ENCODE measurements around the gene ARSJ.

The ARSJ gene

DNA sequence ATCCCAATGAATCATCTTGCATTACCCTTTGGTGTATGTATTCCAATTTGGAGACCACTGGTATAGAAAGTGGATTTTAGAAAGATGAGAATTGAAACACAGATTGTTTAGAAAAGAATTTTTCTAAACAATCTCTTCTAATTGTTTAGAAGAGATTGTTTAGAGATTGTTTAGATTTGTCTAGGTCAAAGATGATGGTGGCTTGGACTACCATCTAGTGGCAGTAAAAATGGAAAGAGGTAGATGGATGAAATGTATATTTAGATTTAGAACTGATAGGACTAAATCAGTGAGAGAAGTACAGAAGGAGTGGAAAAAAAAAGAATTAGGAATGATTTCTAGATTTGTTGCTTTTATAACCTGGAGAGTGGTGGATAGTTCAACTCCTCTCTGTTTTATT, 70.6 kb downstream of the ARSJ start:
- FAIRE-seq (no peak), DNase-seq (ENCODE audit: extremely low spot score, insufficient read length, low read depth) (no peak)

GRCh38 chr4:113907559-113907958, 71.9 kb downstream of the ARSJ start:
- DNase-seq (ENCODE audit: extremely low spot score, insufficient read length, low read depth): no peak

GRCh38 chr4:113905301-113905700, 74.1 kb downstream of the ARSJ start:
- FAIRE-seq (peak; percentile 26), DNase-seq (ENCODE audit: extremely low spot score, insufficient read length, low read depth) (no peak)

More at GRCh38 chr4:113907559-113907958, 71.9 kb downstream of the ARSJ start:
- no peak for FAIRE-seq

DNA sequence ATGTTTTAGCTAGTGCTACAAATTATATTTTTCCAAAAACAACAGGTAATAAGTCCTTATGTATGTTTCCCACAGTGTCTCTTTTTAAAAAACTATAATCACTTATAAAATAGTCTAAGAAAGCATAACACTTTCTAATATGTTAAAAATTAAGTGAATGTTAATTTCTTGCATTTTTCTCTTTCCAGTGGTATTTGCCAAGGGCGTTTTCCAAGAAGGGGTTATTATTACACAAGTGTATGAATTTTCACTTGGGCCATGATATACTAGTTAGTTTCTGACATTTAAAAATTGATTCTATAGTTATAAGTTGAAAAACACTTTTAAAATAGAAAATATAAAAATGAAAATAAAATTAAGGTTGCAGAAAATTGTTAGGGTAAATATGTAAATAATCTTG, 74.6 kb downstream of the ARSJ start:
- FAIRE-seq: no peak
- no peak for DNase-seq (ENCODE audit: extremely low spot score, insufficient read length, low read depth)

DNA sequence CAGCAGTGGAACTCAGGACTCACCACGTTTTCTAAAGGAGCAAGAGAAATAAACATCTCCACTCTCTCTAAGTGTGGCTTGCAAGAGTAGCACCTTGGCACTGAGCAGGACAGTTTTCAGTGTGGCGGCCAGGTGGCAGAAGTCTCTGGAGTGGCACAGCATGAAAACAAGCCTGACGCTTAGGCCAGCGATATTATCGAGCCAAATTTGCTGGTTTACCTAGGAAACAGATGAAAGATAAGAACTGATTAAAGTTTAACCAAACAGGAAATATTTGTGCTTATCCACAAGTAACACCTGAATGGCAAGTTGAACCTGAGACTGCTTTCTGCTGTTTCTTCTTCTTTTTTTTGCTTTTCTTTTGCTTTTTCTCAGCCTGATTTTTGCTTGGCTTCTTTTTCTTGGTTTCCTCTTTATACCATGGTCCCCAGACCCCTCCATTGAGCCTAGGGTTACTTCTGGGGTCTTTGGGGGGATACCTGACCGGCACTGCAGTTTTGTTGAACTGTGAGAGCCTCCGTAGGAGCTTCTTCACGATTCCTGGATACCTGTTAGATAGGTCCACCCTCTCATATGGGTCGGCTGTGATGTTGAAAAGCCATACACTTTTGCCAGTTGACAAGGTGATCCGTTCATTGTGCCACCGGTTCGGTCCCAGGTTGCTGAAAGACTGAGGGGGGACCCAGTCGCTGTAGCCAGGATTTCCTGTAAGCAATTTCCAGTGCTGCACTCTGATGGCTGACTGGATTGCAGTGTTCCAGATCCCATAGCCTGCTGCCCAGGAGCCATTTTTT, 77.3 kb downstream of the ARSJ start:
- FAIRE-seq (peak; percentile 49), DNase-seq (ENCODE audit: extremely low spot score, insufficient read length, low read depth) (no peak)

- DNase-seq (ENCODE audit: extremely low spot score, insufficient read length, low read depth): peak; percentile 8
- peak; percentile 79 for FAIRE-seq
Measured at GRCh38 chr4:113899271-113900070, 80.0 kb downstream of the ARSJ start.

DNA sequence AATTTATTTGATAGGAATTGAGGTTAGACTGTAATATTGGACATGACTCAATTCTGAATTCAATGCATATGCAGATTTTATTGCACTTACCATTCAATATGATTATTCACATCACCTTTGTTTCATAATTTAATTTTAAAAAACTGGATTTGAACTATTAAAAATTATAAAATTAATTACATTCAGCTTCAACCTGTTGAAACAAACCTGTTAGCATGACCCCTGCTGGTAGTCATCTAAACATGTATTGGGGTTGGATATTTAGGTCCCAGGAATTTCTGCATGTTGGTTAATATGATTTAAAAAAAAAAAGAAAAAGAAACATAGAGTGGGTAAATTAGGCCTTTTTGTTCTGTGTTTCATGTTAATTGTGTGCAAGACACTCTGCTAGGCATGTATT, 85.9 kb downstream of the ARSJ start:
- no peak for FAIRE-seq
- no peak for DNase-seq (ENCODE audit: extremely low spot score, insufficient read length, low read depth)

DNA sequence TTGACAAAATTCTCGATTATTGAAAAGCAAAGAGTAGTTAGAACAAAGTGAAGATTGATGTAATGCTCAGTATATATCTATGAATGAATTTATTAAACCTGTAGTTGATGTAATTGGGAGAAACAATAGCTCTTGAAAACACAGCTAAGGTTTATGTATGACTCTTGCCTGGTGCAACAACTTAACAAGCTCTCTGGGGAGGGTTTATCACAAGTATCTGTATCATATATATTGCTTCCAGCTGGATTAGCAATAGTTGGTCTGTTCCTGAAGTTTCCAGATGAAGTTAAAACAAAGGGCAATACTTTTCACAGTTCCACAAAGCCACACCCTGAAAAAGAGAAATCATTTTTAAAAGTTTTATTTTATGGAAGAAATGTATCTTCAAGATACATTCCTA, 91.4 kb downstream of the ARSJ start:
- DNase-seq (ENCODE audit: extremely low spot score, insufficient read length, low read depth): no peak
- FAIRE-seq: no peak

DNA sequence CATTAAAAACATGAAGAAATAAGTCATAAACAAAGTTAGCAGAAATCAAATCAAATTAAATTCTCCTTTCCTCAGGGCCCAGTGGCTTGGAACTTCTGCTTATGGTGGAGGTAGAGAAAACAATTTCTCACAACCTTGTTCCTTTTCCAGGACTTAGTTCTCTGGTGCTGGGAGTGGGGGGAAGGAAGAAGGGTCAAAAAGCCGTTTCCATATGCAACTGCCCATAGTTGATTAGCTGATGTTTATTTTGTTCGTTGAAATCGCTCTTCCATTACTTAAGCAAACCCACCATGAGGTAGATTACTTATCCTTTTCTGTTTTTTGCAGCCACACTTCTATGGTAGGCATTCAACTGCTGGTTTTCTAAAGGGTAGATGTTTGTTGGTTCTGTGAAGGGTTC, 94.2 kb downstream of the ARSJ start:
- FAIRE-seq: no peak
- DNase-seq (ENCODE audit: extremely low spot score, insufficient read length, low read depth): no peak

GRCh38 chr4:113884655-113885054, 94.8 kb downstream of the ARSJ start:
- FAIRE-seq: no peak
- DNase-seq (ENCODE audit: extremely low spot score, insufficient read length, low read depth): no peak

DNA sequence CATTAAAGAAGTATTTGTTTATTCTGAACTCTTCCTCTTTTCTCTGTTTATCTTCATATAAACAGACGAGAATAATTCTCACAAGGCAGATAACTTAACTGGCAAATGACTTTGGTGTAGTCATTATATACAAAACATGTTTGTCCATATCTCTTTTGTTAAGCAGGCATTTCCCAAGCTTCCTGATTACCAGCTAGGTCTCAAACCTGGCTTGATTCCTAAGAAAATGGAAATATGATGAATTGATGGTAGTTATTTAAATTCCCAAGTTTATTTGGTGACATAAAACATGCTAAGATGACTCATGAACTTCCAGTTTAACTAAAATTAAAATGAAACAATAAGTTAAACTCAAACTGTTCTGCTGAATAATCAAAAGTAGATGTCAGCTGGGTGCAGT, 96.8 kb downstream of the ARSJ start:
- DNase-seq (ENCODE audit: extremely low spot score, insufficient read length, low read depth) (no peak), FAIRE-seq (no peak)

DNA sequence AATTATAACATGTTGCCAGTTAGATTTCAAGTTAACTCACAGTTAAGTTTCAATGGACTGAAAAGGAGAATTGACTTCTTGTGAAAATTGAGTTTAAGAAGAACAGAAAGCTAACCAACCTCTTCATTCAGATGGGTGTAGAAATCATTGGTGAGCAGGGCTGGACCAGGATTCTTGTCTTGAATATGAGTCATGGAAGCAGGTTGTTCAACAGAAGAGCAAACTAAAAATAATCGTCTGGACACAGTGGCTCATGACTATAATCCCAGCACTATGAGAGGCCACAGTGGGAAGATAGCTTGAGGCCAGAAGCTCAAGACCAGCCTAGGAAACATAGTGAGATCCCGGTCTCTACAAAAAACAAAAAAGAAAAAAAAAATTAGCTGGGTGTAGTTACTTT, 98.2 kb downstream of the ARSJ start:
- DNase-seq (ENCODE audit: extremely low spot score, insufficient read length, low read depth) (no peak), FAIRE-seq (no peak)

DNA sequence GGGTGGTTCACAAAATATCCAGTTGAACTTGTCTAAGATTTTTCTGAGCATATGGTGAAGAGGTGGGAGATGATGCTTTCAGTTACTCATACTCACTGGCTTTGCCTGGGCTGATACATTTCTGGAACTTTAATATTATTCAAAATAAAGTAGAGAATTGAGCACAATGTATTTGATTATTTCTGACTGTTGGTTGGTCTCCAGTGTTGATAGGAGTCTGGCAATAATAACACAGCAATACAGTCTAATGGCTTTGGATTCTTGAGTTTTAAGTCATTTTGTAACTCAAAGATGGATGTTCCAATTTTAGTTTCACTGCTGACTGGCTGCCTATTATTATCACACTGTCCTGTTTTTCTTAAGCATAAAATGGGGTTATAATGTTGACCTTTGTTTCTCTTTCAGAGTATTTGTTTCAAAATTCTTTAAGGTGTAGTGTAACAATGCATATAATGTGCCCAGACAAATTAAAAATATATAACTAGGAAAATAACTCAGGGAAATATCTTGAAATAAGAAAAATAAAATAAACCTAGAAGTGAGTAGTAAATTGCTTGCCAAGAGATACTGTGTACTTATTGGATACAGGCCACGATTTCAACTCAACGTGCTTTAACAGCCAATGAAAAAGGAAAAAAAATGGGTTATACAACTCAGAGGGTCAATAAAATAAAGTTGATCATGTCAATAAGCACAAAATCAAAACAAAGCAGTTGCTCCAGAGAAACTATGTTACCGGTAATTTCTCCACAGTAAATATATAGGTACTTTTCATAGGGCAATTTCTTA, 99.0 kb downstream of the ARSJ start:
- DNase-seq (ENCODE audit: extremely low spot score, insufficient read length, low read depth): no peak
- no peak for FAIRE-seq

DNA sequence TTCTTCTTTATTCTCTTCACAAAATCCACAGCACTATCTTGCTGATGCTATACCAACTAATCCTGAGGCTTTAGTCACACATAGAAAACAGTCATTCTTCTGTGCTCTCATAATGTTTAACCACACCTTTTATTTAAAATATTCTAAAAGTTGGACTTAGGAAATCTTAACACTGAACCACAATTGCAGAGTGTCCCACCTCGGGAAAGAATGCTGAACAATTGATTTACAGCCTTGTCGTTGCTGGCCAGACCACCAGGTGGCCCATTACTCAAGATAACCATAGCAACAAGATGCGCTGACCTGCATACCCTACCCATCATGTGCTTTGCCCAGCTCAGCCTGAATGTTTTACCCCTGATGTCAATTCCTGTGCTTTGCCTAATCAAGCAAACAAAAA, 100.8 kb downstream of the ARSJ start:
- no peak for FAIRE-seq
- no peak for DNase-seq (ENCODE audit: extremely low spot score, insufficient read length, low read depth)

GRCh38 chr4:113874480-113874879, 105.0 kb downstream of the ARSJ start:
- DNase-seq (ENCODE audit: extremely low spot score, insufficient read length, low read depth): no peak
- FAIRE-seq: no peak

- FAIRE-seq: no peak
Measured at GRCh38 chr4:113873508-113873907, 105.9 kb downstream of the ARSJ start.

DNA sequence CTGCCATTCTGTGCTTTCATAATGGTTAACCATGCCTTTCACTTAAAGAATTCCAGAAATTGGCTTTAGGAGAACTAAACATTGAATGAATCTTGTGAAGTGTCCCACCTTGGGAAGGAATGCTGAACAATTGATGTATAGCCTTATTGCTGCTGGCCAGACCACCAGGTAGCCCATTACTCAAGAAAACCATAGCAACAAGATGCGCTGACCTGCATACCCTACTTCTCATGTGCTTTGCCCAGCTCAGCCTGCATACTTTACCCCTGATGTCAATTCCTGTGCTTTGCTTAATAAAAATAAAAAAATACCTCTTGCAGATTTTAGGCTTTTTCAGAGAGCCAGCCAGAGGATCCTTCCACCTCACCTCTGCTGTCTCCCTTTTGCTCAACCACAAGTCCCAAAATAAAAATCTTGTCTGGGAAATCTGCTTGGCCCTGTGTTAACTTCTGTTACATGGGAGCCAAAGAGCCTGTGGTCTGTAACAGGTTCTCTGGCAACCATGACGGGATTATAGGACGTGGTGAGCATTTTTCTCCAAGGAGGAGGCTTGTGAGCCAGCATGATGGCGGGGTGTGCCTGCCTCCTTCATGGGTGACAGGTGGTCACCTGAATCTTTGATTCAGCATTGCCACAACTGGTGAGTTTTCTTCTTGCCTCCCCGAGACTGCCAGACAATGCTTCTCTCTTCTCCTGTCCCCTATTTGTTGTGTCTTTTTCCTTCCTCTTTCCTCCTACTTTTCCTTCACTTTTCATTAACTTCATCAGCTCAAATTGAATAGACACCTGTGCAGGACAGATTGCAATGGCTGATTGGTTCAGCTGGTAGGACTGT, 106.8 kb downstream of the ARSJ start:
- DNase-seq (ENCODE audit: extremely low spot score, insufficient read length, low read depth): no peak
- FAIRE-seq: no peak

More at GRCh38 chr4:113873508-113873907, 105.9 kb downstream of the ARSJ start:
- no peak for DNase-seq (ENCODE audit: extremely low spot score, insufficient read length, low read depth)

GRCh38 chr4:113871080-113871479, 108.4 kb downstream of the ARSJ start:
- no peak for FAIRE-seq
- no peak for DNase-seq (ENCODE audit: extremely low spot score, insufficient read length, low read depth)

DNA sequence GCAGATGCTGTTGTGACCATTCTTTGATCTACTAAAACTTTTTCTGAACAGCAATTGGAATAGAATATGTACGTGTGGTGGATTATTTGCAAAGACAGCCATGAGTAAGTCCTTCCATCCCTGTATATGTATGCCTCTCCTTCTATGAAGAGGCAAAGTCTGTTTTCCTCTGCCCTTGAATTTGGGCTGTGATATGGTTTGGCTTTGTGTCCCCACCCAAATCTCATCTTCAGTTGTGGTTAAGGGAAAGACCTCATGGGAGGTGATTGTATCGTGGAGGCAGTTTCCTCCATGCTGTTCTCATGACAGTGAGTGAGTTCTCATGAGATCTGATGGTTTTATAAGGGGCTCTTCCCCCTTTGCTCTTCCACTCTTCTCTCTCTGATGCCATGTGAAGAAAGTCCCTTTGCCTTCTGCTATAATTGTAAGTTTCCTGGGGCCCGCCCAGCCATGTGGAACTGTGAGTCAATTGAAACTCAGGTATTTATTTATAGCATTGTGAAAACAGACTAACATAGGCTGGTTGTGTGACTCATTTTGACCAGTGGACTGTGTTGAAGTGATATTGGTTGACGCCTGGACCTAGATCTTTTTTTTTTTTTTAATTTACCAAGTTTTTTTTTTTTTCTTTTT, 109.6 kb downstream of the ARSJ start:
- FAIRE-seq (peak; percentile 73), DNase-seq (ENCODE audit: extremely low spot score, insufficient read length, low read depth) (peak; percentile 5)
